Measurements from ENCODE around the gene TTF1. TPM values are rescaled to one million over a fixed set of nuclear protein-coding genes. Genes with fewer than 3 reads are reported as not detected.

The TTF1 gene
- total RNA-seq, 1 experiment from 2014 or later: 16.0 TPM

GRCh38 chr9:132447902-132448301, 41.3 kb upstream of the TTF1 start:
- no peak overlapping the region for H3K4me3 ChIP-seq
- H2AFZ ChIP-seq: no peak overlapping the region
- H3K9me2 ChIP-seq (ENCODE audit: insufficient read depth): no peaks in the 10 kb centered on the region
- ChIA-PET CTCF (no interaction called here), POLR2A (ENCODE audit: unreplicated experiment) (no interaction called here)
- H3K9me3 ChIP-seq (ENCODE audit: insufficient read depth, low read depth): no peaks in the 10 kb centered on the region
- no peaks in the 10 kb centered on the region for H3F3A ChIP-seq (ENCODE audit: insufficient read depth, low read depth)
- TF ChIP-seq EZH2 (IDR thresholded peaks at IDR 0.05; ENCODE audit: low read depth) (no peak), CTCF (conservative IDR thresholded peaks at IDR 0.05) (no peak)
- BruUV-seq (replicated peaks): no TSS peak
- intact Hi-C loops (cut with micrococcal nuclease; ENCODE audit: unreplicated experiment): loop anchor here (5.0 kb wide), 1 partner anchor 34 kb away; no protein-coding TSS in a partner anchor
- H3K27me3 ChIP-seq (ENCODE audit: insufficient read depth, low read depth): peaks cover 94% of the 10 kb centered on the region
- H3K4me2 ChIP-seq: no peak overlapping the region
- no peaks in the 10 kb centered on the region for H3K4me1 ChIP-seq (replicated peaks; ENCODE audit: insufficient read depth)
- no peaks in the 10 kb centered on the region for H3K36me3 ChIP-seq (ENCODE audit: low read depth)
- H3K27ac ChIP-seq: no peak overlapping the region
- DNase-seq: no peak
- H4K20me1 ChIP-seq (ENCODE audit: insufficient read depth): no peaks in the 10 kb centered on the region; the same call in 1 of the 2 replicates
- H3K79me2 ChIP-seq (ENCODE audit: low read depth): no peaks in the 10 kb centered on the region

GRCh38 chr9:132447346-132447745, 40.7 kb upstream of the TTF1 start:
- POLR2A ChIA-PET (ENCODE audit: unreplicated experiment): no interaction called here
- intact Hi-C loops (cut with micrococcal nuclease; ENCODE audit: unreplicated experiment): loop anchor here (5.0 kb wide), 1 partner anchor 35 kb away; no protein-coding TSS in a partner anchor
- no peak overlapping the region for H3K4me2 ChIP-seq
- no peak overlapping the region for H3K27ac ChIP-seq
- H3K9me2 ChIP-seq (ENCODE audit: insufficient read depth): no peaks in the 10 kb centered on the region
- CTCF ChIA-PET: no interaction called here
- no peaks in the 10 kb centered on the region for H3F3A ChIP-seq (ENCODE audit: insufficient read depth, low read depth)
- no peak for TF ChIP-seq CTCF (conservative IDR thresholded peaks at IDR 0.05)
- TF ChIP-seq EZH2 (IDR thresholded peaks at IDR 0.05; ENCODE audit: low read depth): no peak
- H3K9me3 ChIP-seq (ENCODE audit: insufficient read depth, low read depth): no peaks in the 10 kb centered on the region
- H3K79me2 ChIP-seq (ENCODE audit: low read depth): no peaks in the 10 kb centered on the region
- peaks cover 94% of the 10 kb centered on the region for H3K27me3 ChIP-seq (ENCODE audit: insufficient read depth, low read depth)
- H3K4me1 ChIP-seq (replicated peaks; ENCODE audit: insufficient read depth): no peaks in the 10 kb centered on the region
- no peak overlapping the region for H2AFZ ChIP-seq
- DNase-seq: no peak
- no peaks in the 10 kb centered on the region for H3K36me3 ChIP-seq (ENCODE audit: low read depth)
- no peaks in the 10 kb centered on the region; the same call in 1 of the 2 replicates for H4K20me1 ChIP-seq (ENCODE audit: insufficient read depth)
- no peak overlapping the region for H3K4me3 ChIP-seq
- no TSS peak for BruUV-seq (replicated peaks)

- H3K79me2 ChIP-seq (ENCODE audit: low read depth): no peaks in the 10 kb centered on the region
- H3K4me2 ChIP-seq: no peak overlapping the region
- H3K36me3 ChIP-seq (ENCODE audit: low read depth): no peaks in the 10 kb centered on the region
- H2AFZ ChIP-seq: no peak overlapping the region
- no peaks in the 10 kb centered on the region; the same call in 1 of the 2 replicates for H4K20me1 ChIP-seq (ENCODE audit: insufficient read depth)
- TF ChIP-seq EZH2 (IDR thresholded peaks at IDR 0.05; ENCODE audit: low read depth) (no peak), CTCF (conservative IDR thresholded peaks at IDR 0.05) (no peak)
- no peak for DNase-seq
- H3K4me1 ChIP-seq (replicated peaks; ENCODE audit: insufficient read depth): no peaks in the 10 kb centered on the region
- H3F3A ChIP-seq (ENCODE audit: insufficient read depth, low read depth): no peaks in the 10 kb centered on the region
- no TSS peak for BruUV-seq (replicated peaks)
- intact Hi-C loops (cut with micrococcal nuclease; ENCODE audit: unreplicated experiment): loop anchor here (5.0 kb wide), 1 partner anchor 35 kb away; no protein-coding TSS in a partner anchor
- H3K9me2 ChIP-seq (ENCODE audit: insufficient read depth): no peaks in the 10 kb centered on the region
- no peaks in the 10 kb centered on the region for H3K9me3 ChIP-seq (ENCODE audit: insufficient read depth, low read depth)
- peaks cover 94% of the 10 kb centered on the region for H3K27me3 ChIP-seq (ENCODE audit: insufficient read depth, low read depth)
- H3K4me3 ChIP-seq: no peak overlapping the region
- ChIA-PET CTCF (no interaction called here), POLR2A (ENCODE audit: unreplicated experiment) (no interaction called here)
- H3K27ac ChIP-seq: no peak overlapping the region
These were observed 40.2 kb upstream of the TTF1 start for GRCh38 chr9:132446887-132447286.

Measured in PC-9 (cell line).